Measurements from ENCODE around the gene SLC51A. TPM values are rescaled to one million over a fixed set of nuclear protein-coding genes. Genes with fewer than 3 reads are reported as not detected.
"Not testable (repeated sequence)": the region's sequence is repeated elsewhere in the genome, so short reads cannot be mapped to it uniquely, and the experiment has no call there.

The SLC51A gene
- polyA plus RNA-seq, 2 donors: 0.21 to 0.69 TPM

GRCh38 chr3:196178993-196179379 lies 37.3 kb upstream of the SLC51A start:
- Histone ChIP-seq H3K27me3 (ENCODE audit: control insufficient read depth in 1 of 2, insufficient read depth in 2 of 2, low read length in 2 of 2) (no peaks in the 10 kb centered on the region), H3K27ac (ENCODE audit: low read depth in 2 of 2, low read length in 1 of 2) (peak overlapping the region in 1 of 2 donors; percentile 25), H3K4me1 (ENCODE audit: control insufficient read depth in 2 of 2, insufficient read depth in 2 of 2, low read length in 1 of 2) (no peaks in the 10 kb centered on the region), H3K36me3 (ENCODE audit: control insufficient read depth in 2 of 2, insufficient read depth in 2 of 2, low read length in 1 of 2) (no peaks in the 10 kb centered on the region), H3K4me3 (ENCODE audit: low read depth in 1 of 2, low read length in 2 of 2) (no peak overlapping the region), H3K9me3 (ENCODE audit: control insufficient read depth in 2 of 2, insufficient read depth in 1 of 2, low read depth in 1 of 2, low read length in 1 of 2) (no peaks in the 10 kb centered on the region)
- WGBS, 2 donors: 56 to 68% methylated on average over 6 of the region's 6 CpGs

- Histone ChIP-seq H3K27ac (ENCODE audit: low read depth in 2 of 2, low read length in 1 of 2) (peak overlapping the region; percentile 25 to 58), H3K4me3 (ENCODE audit: low read depth in 1 of 2, low read length in 2 of 2) (no peak overlapping the region)
- 38 to 40% methylated on average over 24 of the region's 24 CpGs for WGBS, 2 donors
These were observed 36.7 kb upstream of the SLC51A start for GRCh38 chr3:196179380-196180308.

GRCh38 chr3:196180346-196180745 lies 36.0 kb upstream of the SLC51A start:
- peak overlapping the region in 1 of 2 donors; percentile 50 for H3K27ac ChIP-seq (ENCODE audit: low read depth in 2 of 2, low read length in 1 of 2)
- 75% methylated on average over 9 of the region's 9 CpGs for WGBS, 2 donors

More at GRCh38 chr3:196179380-196180308, 36.7 kb upstream of the SLC51A start:
- no peaks in the 10 kb centered on the region for H3K4me1 ChIP-seq (ENCODE audit: control insufficient read depth in 2 of 2, insufficient read depth in 2 of 2, low read length in 1 of 2)
- H3K9me3 ChIP-seq (ENCODE audit: control insufficient read depth in 2 of 2, insufficient read depth in 1 of 2, low read depth in 1 of 2, low read length in 1 of 2): no peaks in the 10 kb centered on the region
- no peaks in the 10 kb centered on the region for H3K27me3 ChIP-seq (ENCODE audit: control insufficient read depth in 1 of 2, insufficient read depth in 2 of 2, low read length in 2 of 2)
- H3K36me3 ChIP-seq (ENCODE audit: control insufficient read depth in 2 of 2, insufficient read depth in 2 of 2, low read length in 1 of 2): no peaks in the 10 kb centered on the region

GRCh38 chr3:196181127-196181546 lies 35.2 kb upstream of the SLC51A start:
- WGBS, 2 donors: 75 to 77% methylated on average over 10 of the region's 10 CpGs
- Histone ChIP-seq H3K27me3 (ENCODE audit: control insufficient read depth in 1 of 2, insufficient read depth in 2 of 2, low read length in 2 of 2) (no peaks in the 10 kb centered on the region), H3K4me1 (ENCODE audit: control insufficient read depth in 2 of 2, insufficient read depth in 2 of 2, low read length in 1 of 2) (no peaks in the 10 kb centered on the region), H3K9me3 (ENCODE audit: control insufficient read depth in 2 of 2, insufficient read depth in 1 of 2, low read depth in 1 of 2, low read length in 1 of 2) (no peaks in the 10 kb centered on the region), H3K27ac (ENCODE audit: low read depth in 2 of 2, low read length in 1 of 2) (no peak overlapping the region), H3K36me3 (ENCODE audit: control insufficient read depth in 2 of 2, insufficient read depth in 2 of 2, low read length in 1 of 2) (no peaks in the 10 kb centered on the region), H3K4me3 (ENCODE audit: low read depth in 1 of 2, low read length in 2 of 2) (no peak overlapping the region)

More at GRCh38 chr3:196180346-196180745, 36.0 kb upstream of the SLC51A start:
- Histone ChIP-seq H3K4me3 (ENCODE audit: low read depth in 1 of 2, low read length in 2 of 2) (no peak overlapping the region), H3K27me3 (ENCODE audit: control insufficient read depth in 1 of 2, insufficient read depth in 2 of 2, low read length in 2 of 2) (no peaks in the 10 kb centered on the region), H3K4me1 (ENCODE audit: control insufficient read depth in 2 of 2, insufficient read depth in 2 of 2, low read length in 1 of 2) (no peaks in the 10 kb centered on the region), H3K36me3 (ENCODE audit: control insufficient read depth in 2 of 2, insufficient read depth in 2 of 2, low read length in 1 of 2) (no peaks in the 10 kb centered on the region), H3K9me3 (ENCODE audit: control insufficient read depth in 2 of 2, insufficient read depth in 1 of 2, low read depth in 1 of 2, low read length in 1 of 2) (no peaks in the 10 kb centered on the region)

GRCh38 chr3:196184169-196184432 lies 32.2 kb upstream of the SLC51A start:
- 87 to 88% methylated on average over 4 of the region's 4 CpGs for WGBS, 2 donors
- not testable (repeated sequence) for H3K36me3 ChIP-seq (ENCODE audit: control insufficient read depth in 2 of 2, insufficient read depth in 2 of 2, low read length in 1 of 2); H3K4me1 ChIP-seq (ENCODE audit: control insufficient read depth in 2 of 2, insufficient read depth in 2 of 2, low read length in 1 of 2)

GRCh38 chr3:196184881-196185280 lies 31.5 kb upstream of the SLC51A start:
- H3K9me3 ChIP-seq (ENCODE audit: control insufficient read depth in 2 of 2, insufficient read depth in 1 of 2, low read depth in 1 of 2, low read length in 1 of 2): no peaks in the 10 kb centered on the region
- no peaks in the 10 kb centered on the region for H3K27me3 ChIP-seq (ENCODE audit: control insufficient read depth in 1 of 2, insufficient read depth in 2 of 2, low read length in 2 of 2)
- H3K4me3 ChIP-seq (ENCODE audit: low read depth in 1 of 2, low read length in 2 of 2): no peak overlapping the region
- H3K36me3 ChIP-seq (ENCODE audit: control insufficient read depth in 2 of 2, insufficient read depth in 2 of 2, low read length in 1 of 2): no peaks in the 10 kb centered on the region
- no peak overlapping the region for H3K27ac ChIP-seq (ENCODE audit: low read depth in 2 of 2, low read length in 1 of 2)
- 92 to 94% methylated on average over 15 of the region's 15 CpGs for WGBS, 2 donors
- H3K4me1 ChIP-seq (ENCODE audit: control insufficient read depth in 2 of 2, insufficient read depth in 2 of 2, low read length in 1 of 2): peaks cover 0 to 3% of the 10 kb centered on the region in 2 donors

More at GRCh38 chr3:196184169-196184432, 32.2 kb upstream of the SLC51A start:
- H3K27me3 ChIP-seq (ENCODE audit: control insufficient read depth in 1 of 2, insufficient read depth in 2 of 2, low read length in 2 of 2); H3K27ac ChIP-seq (ENCODE audit: low read depth in 2 of 2, low read length in 1 of 2); H3K4me3 ChIP-seq (ENCODE audit: low read depth in 1 of 2, low read length in 2 of 2); H3K9me3 ChIP-seq (ENCODE audit: control insufficient read depth in 2 of 2, insufficient read depth in 1 of 2, low read depth in 1 of 2, low read length in 1 of 2): not testable (repeated sequence)

- Histone ChIP-seq H3K27me3 (ENCODE audit: control insufficient read depth in 1 of 2, insufficient read depth in 2 of 2, low read length in 2 of 2) (no peaks in the 10 kb centered on the region), H3K9me3 (ENCODE audit: control insufficient read depth in 2 of 2, insufficient read depth in 1 of 2, low read depth in 1 of 2, low read length in 1 of 2) (no peaks in the 10 kb centered on the region), H3K36me3 (ENCODE audit: control insufficient read depth in 2 of 2, insufficient read depth in 2 of 2, low read length in 1 of 2) (no peaks in the 10 kb centered on the region), H3K4me1 (ENCODE audit: control insufficient read depth in 2 of 2, insufficient read depth in 2 of 2, low read length in 1 of 2) (peaks cover 0 to 3% of the 10 kb centered on the region in 2 donors), H3K4me3 (ENCODE audit: low read depth in 1 of 2, low read length in 2 of 2) (no peak overlapping the region), H3K27ac (ENCODE audit: low read depth in 2 of 2, low read length in 1 of 2) (no peak overlapping the region)
- WGBS, 2 donors: 37 to 42% methylated on average over 31 of the region's 31 CpGs
These were observed 29.4 kb upstream of the SLC51A start for GRCh38 chr3:196186651-196187573.

- no peak overlapping the region for H3K4me3 ChIP-seq (ENCODE audit: low read depth in 1 of 2, low read length in 2 of 2)
- no peaks in the 10 kb centered on the region for H3K36me3 ChIP-seq (ENCODE audit: control insufficient read depth in 2 of 2, insufficient read depth in 2 of 2, low read length in 1 of 2)
- peaks cover 2 to 11% of the 10 kb centered on the region in 2 donors for H3K4me1 ChIP-seq (ENCODE audit: control insufficient read depth in 2 of 2, insufficient read depth in 2 of 2, low read length in 1 of 2)
- WGBS, 2 donors: 83 to 87% methylated on average over 15 to 16 of the region's 16 CpGs
- H3K9me3 ChIP-seq (ENCODE audit: control insufficient read depth in 2 of 2, insufficient read depth in 1 of 2, low read depth in 1 of 2, low read length in 1 of 2): no peaks in the 10 kb centered on the region
- no peak overlapping the region for H3K27ac ChIP-seq (ENCODE audit: low read depth in 2 of 2, low read length in 1 of 2)
- no peaks in the 10 kb centered on the region for H3K27me3 ChIP-seq (ENCODE audit: control insufficient read depth in 1 of 2, insufficient read depth in 2 of 2, low read length in 2 of 2)
These were observed 26.6 kb upstream of the SLC51A start for GRCh38 chr3:196189566-196190347.

- Histone ChIP-seq H3K4me3 (ENCODE audit: low read depth in 1 of 2, low read length in 2 of 2) (no peak overlapping the region), H3K27me3 (ENCODE audit: control insufficient read depth in 1 of 2, insufficient read depth in 2 of 2, low read length in 2 of 2) (no peaks in the 10 kb centered on the region), H3K4me1 (ENCODE audit: control insufficient read depth in 2 of 2, insufficient read depth in 2 of 2, low read length in 1 of 2) (peaks cover 2 to 12% of the 10 kb centered on the region in 2 donors), H3K36me3 (ENCODE audit: control insufficient read depth in 2 of 2, insufficient read depth in 2 of 2, low read length in 1 of 2) (no peaks in the 10 kb centered on the region), H3K27ac (ENCODE audit: low read depth in 2 of 2, low read length in 1 of 2) (peak overlapping the region; percentile 19 to 84), H3K9me3 (ENCODE audit: control insufficient read depth in 2 of 2, insufficient read depth in 1 of 2, low read depth in 1 of 2, low read length in 1 of 2) (no peaks in the 10 kb centered on the region)
- WGBS, 2 donors: 71 to 73% methylated on average over 11 of the region's 11 CpGs
These were observed 24.3 kb upstream of the SLC51A start for GRCh38 chr3:196192036-196192523.
